ENCODE results near the gene RHOG.

DNA sequence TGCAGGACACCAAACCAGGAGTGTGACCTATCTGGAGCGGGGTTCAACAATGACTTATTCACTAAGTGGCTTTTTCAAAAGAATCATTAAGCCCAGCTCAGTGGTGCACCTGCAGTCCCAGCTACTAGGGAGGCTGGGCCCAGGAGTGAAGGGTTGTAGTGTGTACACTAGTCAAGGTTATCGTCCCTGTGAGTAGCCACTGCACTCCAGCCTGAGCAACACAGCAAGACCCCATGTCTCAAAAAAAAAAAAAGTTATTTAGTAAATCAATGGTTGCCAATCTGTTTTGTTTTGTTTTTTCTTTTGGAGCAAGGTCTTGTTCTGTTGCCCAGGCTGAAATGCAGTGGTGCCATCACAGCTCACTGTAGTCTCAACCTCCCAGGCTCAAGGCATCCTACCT, 7.9 kb downstream of the RHOG start:
- TF ChIP-seq, protein P1, sequence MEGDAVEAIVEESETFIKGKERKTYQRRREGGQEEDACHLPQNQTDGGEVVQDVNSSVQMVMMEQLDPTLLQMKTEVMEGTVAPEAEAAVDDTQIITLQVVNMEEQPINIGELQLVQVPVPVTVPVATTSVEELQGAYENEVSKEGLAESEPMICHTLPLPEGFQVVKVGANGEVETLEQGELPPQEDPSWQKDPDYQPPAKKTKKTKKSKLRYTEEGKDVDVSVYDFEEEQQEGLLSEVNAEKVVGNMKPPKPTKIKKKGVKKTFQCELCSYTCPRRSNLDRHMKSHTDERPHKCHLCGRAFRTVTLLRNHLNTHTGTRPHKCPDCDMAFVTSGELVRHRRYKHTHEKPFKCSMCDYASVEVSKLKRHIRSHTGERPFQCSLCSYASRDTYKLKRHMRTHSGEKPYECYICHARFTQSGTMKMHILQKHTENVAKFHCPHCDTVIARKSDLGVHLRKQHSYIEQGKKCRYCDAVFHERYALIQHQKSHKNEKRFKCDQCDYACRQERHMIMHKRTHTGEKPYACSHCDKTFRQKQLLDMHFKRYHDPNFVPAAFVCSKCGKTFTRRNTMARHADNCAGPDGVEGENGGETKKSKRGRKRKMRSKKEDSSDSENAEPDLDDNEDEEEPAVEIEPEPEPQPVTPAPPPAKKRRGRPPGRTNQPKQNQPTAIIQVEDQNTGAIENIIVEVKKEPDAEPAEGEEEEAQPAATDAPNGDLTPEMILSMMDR (IDR thresholded peaks at IDR 0.05), result no peak
- no peak for TF ChIP-seq POLR2AphosphoS5 (IDR thresholded peaks at IDR 0.05)
